HEK293T (cell line): Measurements from ENCODE around the gene PRF1.

ENCODE experiments used
- CTCF ChIA-PET: fragments of 350-600 bp; formaldehyde crosslinking; extraction: SDS; loops from one replicate; lab custom pipeline; 2021; ENCODE audit warnings: antibody characterized with exemption, inconsistent platforms; lab: Yijun Ruan, JAX
- POLR2A ChIA-PET: fragments of 350-600 bp; formaldehyde crosslinking; extraction: SDS; loops from one replicate; lab custom pipeline; 2020; ENCODE audit warnings: antibody characterized with exemption, inconsistent platforms; lab: Yijun Ruan, JAX
- DNase-seq: peaks from one replicate; pipeline ENCODE4 v3.0.0; 2012; ENCODE audit warnings: mixed read lengths; ENCODE audit errors: extremely low spot score
- ARNT ChIP-seq: fragments of 450-650 bp; IDR thresholded peaks from 2 replicates; pipeline ENCODE4 v1.6.1; 2017; ENCODE audit warnings: mild to moderate bottlenecking
- BHLHE40 ChIP-seq: fragments of 450-650 bp; IDR thresholded peaks from 2 replicates; pipeline ENCODE4 v1.6.1; 2016; ENCODE audit warnings: mild to moderate bottlenecking, moderate library complexity, borderline replicate concordance
- CTBP1 ChIP-seq: fragments of 450-650 bp; IDR thresholded peaks from 2 replicates; pipeline ENCODE4 v1.6.1; 2016; ENCODE audit warnings: borderline replicate concordance
- ELF4 ChIP-seq: fragments of 450-650 bp; IDR thresholded peaks from 2 replicates; pipeline ENCODE4 v1.6.1; 2017; ENCODE audit warnings: antibody characterized with exemption
- FOXA1 ChIP-seq: fragments of 450-650 bp; IDR thresholded peaks from 2 replicates; pipeline ENCODE4 v1.6.1; 2016; ENCODE audit warnings: mild to moderate bottlenecking
- FOXK2 ChIP-seq: fragments of 450-650 bp; IDR thresholded peaks from 2 replicates; pipeline ENCODE4 v1.6.1; 2016; ENCODE audit warnings: mild to moderate bottlenecking
- FOXM1 ChIP-seq: fragments of 450-650 bp; IDR thresholded peaks from 2 replicates; pipeline ENCODE4 v1.6.1; 2017; ENCODE audit warnings: mild to moderate bottlenecking, borderline replicate concordance
- HDGF ChIP-seq: fragments of 450-650 bp; IDR thresholded peaks from 2 replicates; pipeline ENCODE4 v1.6.1; 2017; ENCODE audit warnings: antibody characterized with exemption, borderline replicate concordance
- L3MBTL2 ChIP-seq: fragments of 450-650 bp; conservative IDR thresholded peaks from 2 replicates; pipeline ENCODE4 v1.6.1; 2016; ENCODE audit warnings: mild to moderate bottlenecking
- LEF1 ChIP-seq: fragments of 450-650 bp; IDR thresholded peaks from 2 replicates; pipeline ENCODE4 v1.6.1; 2017; ENCODE audit warnings: mild to moderate bottlenecking, borderline replicate concordance
- NFRKB ChIP-seq: fragments of 450-650 bp; IDR thresholded peaks from 2 replicates; pipeline ENCODE4 v1.6.1; 2016; ENCODE audit warnings: mild to moderate bottlenecking, moderate library complexity
- SP1 ChIP-seq: fragments of 450-650 bp; IDR thresholded peaks from 2 replicates; pipeline ENCODE4 v1.6.1; 2017
- SUZ12 ChIP-seq: fragments of 450-650 bp; IDR thresholded peaks from 2 replicates; pipeline ENCODE4 v1.6.1; 2016; ENCODE audit warnings: mild to moderate bottlenecking
- TARDBP ChIP-seq: fragments of 450-650 bp; IDR thresholded peaks from 2 replicates; pipeline ENCODE4 v1.6.1; 2016
- ZNF384 ChIP-seq: fragments of 450-650 bp; IDR thresholded peaks from 2 replicates; pipeline ENCODE4 v1.6.1; 2016
- TF ChIP-seq, protein P1 (sequence below): fragments of 450-650 bp; IDR thresholded peaks from 2 replicates; pipeline ENCODE4 v1.6.1; 2016

The PRF1 gene

DNA sequence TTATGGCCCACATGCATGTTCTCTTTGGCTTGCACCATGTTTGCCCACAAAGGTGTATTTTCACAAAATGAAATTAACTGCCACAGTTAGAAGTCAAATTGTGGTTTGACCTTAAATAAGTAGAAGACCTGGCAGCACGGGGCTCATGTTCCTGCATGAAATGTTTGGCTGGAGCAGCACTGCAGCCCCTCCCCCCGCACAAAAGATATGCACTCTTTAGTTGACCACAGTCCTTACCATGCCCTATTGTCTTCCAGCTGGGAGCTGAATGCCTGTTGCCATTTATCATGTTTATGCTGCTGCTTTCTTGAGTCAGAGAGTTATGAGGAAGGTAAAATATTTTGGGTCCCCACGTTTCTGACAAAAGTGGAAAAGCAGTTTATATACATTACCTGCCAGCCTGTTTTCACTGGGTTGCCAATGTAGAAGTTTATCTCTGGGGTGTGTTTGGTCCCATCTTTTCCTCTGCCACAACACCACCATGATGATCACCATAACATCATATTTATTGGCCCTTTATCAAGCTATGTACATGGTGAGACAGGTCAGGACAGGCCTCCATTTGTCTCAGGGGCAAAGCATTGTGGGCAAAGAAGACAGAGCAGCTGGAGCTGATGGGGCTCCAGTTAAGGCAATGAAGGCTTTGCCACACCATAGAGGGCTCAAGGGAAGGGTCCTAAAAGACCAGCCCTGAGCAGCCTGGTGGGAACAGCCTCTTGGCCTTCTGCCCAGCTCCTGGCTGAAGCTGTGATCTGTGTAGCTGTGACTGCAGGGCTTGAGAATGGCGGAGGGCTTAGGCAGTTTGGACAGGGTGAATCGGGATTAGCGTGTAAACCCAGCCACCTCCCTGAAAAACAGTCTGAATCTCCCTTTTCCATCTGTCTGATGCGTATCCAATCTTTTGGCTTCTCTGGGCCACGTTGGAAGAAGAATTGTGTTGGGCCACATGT, 5.4 kb downstream of the PRF1 start:
- no peak for TF ChIP-seq BHLHE40
- TF ChIP-seq L3MBTL2: no peak
- TF ChIP-seq FOXA1: no peak
- TF ChIP-seq ELF4: no peak
- no peak for TF ChIP-seq NFRKB
- TF ChIP-seq ARNT: no peak
- no peak for TF ChIP-seq SP1
- no peak for TF ChIP-seq TARDBP
- no peak for TF ChIP-seq HDGF
- no peak for TF ChIP-seq CTBP1
- TF ChIP-seq LEF1: no peak
- CTCF ChIA-PET: no interaction called here
- POLR2A ChIA-PET: no interaction called here
- DNase-seq: no peak

DNA sequence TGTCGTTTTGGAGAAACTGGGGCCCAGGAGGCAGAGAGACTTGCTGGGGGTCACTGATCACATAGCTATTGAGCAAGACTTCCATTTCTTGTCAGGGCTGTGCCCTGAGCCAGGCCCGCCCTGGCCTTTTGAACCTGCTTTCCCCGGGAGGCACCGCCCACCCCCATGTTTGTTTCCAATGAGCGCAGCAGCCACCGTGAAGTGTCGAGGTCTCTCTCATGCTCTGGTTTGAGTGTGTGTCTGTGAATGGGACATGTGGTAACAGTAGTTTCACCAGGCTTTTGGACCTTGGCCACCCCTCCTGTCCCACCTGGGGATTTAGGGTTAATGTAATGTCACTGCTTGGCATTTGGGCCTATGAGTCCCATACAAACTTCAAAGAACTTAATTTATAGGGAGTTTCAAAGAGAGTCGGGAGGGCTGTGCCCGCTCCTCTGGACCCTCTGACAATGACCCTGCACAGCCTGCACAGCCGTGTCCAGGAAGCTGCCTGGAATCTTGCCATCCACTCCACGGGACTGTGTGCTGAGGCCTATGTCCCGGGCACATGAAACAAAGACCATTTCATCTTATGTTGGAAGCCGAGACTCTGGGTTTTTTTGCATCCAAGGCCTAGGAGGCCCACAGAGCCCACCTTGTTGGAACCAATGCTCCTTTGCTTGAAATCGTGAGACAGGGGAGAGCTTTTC, 6.3 kb downstream of the PRF1 start:
- no peak for DNase-seq
- CTCF ChIA-PET: no interaction called here
- POLR2A ChIA-PET: no interaction called here
- TF ChIP-seq ARNT (no peak), FOXK2 (no peak), NFRKB (no peak), FOXA1 (no peak), SUZ12 (no peak), FOXM1 (no peak), CTBP1 (no peak), HDGF (no peak), LEF1 (no peak), L3MBTL2 (no peak), ZNF384 (no peak), ELF4 (no peak), BHLHE40 (no peak), TARDBP (no peak), SP1 (no peak)
- TF ChIP-seq, protein P1, sequence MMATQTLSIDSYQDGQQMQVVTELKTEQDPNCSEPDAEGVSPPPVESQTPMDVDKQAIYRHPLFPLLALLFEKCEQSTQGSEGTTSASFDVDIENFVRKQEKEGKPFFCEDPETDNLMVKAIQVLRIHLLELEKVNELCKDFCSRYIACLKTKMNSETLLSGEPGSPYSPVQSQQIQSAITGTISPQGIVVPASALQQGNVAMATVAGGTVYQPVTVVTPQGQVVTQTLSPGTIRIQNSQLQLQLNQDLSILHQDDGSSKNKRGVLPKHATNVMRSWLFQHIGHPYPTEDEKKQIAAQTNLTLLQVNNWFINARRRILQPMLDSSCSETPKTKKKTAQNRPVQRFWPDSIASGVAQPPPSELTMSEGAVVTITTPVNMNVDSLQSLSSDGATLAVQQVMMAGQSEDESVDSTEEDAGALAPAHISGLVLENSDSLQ: no peak

DNA sequence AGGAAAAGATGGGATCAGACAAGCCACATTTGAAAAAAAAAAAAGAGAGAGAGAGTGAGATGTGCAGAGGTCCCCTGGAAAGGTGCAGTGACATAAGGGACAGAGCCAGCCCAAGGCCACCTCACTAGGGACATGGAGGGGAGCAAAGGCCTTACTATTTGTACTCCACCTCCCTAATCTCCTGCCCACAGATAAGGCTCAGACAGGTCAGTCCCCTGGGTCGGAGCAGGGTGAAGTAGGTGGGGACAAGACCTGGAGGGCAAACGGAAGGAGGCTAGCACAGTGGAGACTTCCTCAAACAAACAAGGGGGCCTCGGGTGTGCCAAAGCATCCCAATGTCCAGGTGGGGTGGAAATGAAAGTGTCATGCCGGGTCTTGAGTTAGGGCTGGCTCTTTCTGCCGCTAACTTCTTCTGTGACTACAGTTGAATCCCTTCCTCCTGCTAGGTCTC, 7.0 kb downstream of the PRF1 start:
- TF ChIP-seq, protein P1: no peak
- TF ChIP-seq ARNT (no peak), LEF1 (no peak), BHLHE40 (no peak), CTBP1 (no peak), SP1 (no peak), NFRKB (no peak), TARDBP (no peak)
- DNase-seq: no peak
- ChIA-PET CTCF (no interaction called here), POLR2A (no interaction called here)

DNA sequence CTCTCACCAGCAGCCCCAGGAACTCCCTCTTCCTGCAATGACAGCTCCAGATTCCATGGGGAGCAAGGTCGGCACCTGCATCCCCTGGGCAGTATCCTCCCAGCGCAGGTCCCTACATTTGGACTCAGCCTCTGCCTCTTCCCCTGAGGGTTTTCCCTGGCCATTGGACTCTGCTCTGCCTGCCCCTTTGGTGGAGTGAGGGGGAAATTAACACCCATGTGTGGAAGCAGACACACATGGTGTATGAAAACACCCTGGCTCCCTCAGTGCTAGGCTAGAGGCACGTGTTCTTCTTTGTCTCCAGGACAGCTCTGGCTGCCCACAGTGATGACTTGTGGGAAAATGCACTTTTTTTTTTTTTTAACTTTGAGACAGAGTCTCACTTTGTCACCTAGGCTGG, 8.4 kb downstream of the PRF1 start:
- TF ChIP-seq FOXM1: no peak
- TF ChIP-seq CTBP1: no peak
- no peak for TF ChIP-seq LEF1
- TF ChIP-seq SP1: no peak
- no peak for TF ChIP-seq FOXA1
- TF ChIP-seq FOXK2: no peak
- ChIA-PET CTCF (interaction anchor here (0.6 kb wide), 1 partner anchor 622 kb away, joined by 3 read pairs; no protein-coding TSS in a partner anchor), POLR2A (no interaction called here)
- no peak for DNase-seq

DNA sequence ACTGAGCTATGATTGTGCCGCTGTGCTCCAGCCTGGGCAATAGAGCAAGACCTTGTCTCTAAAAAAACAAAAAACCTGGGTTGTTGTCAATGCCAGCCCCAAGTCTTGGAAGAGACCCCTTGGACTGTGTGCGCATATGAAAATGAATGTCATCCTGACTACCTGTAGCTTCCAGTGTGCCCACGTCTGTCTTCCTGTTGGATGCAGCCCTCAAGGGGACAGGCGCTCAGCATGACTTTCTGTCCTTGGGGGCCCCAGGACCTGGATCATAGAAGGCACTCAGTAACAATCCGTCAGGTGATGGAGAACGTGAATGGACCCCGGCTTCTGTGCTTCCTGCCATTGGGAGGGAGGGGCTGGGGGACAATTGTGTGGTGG, 9.0 kb downstream of the PRF1 start:
- no peak for TF ChIP-seq FOXK2
- TF ChIP-seq ARNT: no peak
- no peak for TF ChIP-seq ZNF384
- no peak for TF ChIP-seq SUZ12
- no peak for TF ChIP-seq TARDBP
- no peak for TF ChIP-seq NFRKB
- no peak for TF ChIP-seq FOXM1
- no peak for TF ChIP-seq LEF1
- no peak for TF ChIP-seq CTBP1
- TF ChIP-seq FOXA1: no peak
- TF ChIP-seq ELF4: no peak
- no peak for TF ChIP-seq SP1
- TF ChIP-seq L3MBTL2: no peak
- TF ChIP-seq, protein P1: no peak
- TF ChIP-seq BHLHE40: no peak
- TF ChIP-seq HDGF: no peak
- DNase-seq: no peak
- POLR2A ChIA-PET: no interaction called here
- CTCF ChIA-PET: interaction anchor here (0.6 kb wide), 2 partner anchors 187 to 622 kb away, joined by 3 read pairs; no protein-coding TSS in a partner anchor
